Endodermal cell (in vitro differentiated cells): ENCODE measurements around the gene ATG2A. TPM values are rescaled to one million over a fixed set of nuclear protein-coding genes. Genes with fewer than 3 reads are reported as not detected.
A peak's percentile ranks its signal among the peaks of the same experiment; 100 is the strongest.

Experiments
- DNase-seq: peaks from one replicate; pipeline ENCODE4 v3.0.0-alpha.2; 2017
- H3K27ac ChIP-seq: 2 replicates; pipeline ENCODE4 v1.5.1; 2013; ENCODE audit warnings: mild to moderate bottlenecking, low read depth, low read length, moderate library complexity
- H3K27me3 ChIP-seq: 2 replicates; pipeline ENCODE4 v1.6.1; 2013; ENCODE audit warnings: mild to moderate bottlenecking, low read length, moderate library complexity; ENCODE audit not compliant: insufficient read depth, control insufficient read depth, poor library complexity, severe bottlenecking
- H3K36me3 ChIP-seq: 2 replicates; pipeline ENCODE4 v1.7.0; 2013; ENCODE audit warnings: mild to moderate bottlenecking, low read length, moderate library complexity; ENCODE audit not compliant: control insufficient read depth, insufficient read depth
- H3K4me1 ChIP-seq: one replicate; pipeline ENCODE4 v1.7.0; 2013; ENCODE audit warnings: low read length; ENCODE audit not compliant: control insufficient read depth, insufficient read depth
- H3K4me3 ChIP-seq: 2 replicates; pipeline ENCODE4 v1.5.1; 2013; ENCODE audit warnings: mild to moderate bottlenecking, low read length, moderate library complexity
- H3K9ac ChIP-seq: 2 replicates; pipeline ENCODE4 v1.6.1; 2013; ENCODE audit warnings: mild to moderate bottlenecking, low read length, moderate library complexity; ENCODE audit not compliant: poor library complexity, severe bottlenecking; ENCODE audit errors: extremely low read depth
- H3K9me3 ChIP-seq: 2 replicates; pipeline ENCODE4 v1.6.1; 2013; ENCODE audit warnings: mild to moderate bottlenecking, low read length, moderate library complexity; ENCODE audit not compliant: control insufficient read depth
- H3K27ac Mint-ChIP-seq: 2 replicates; pipeline ENCODE4 v1.8.0; 2020; ENCODE audit warnings: mixed read lengths
- H3K27me3 Mint-ChIP-seq: 2 replicates; pipeline ENCODE4 v1.8.0; 2021; ENCODE audit warnings: mild to moderate bottlenecking, mixed read lengths; ENCODE audit not compliant: insufficient read depth
- H3K36me3 Mint-ChIP-seq: 2 replicates; pipeline ENCODE4 v1.8.0; 2020; ENCODE audit warnings: low read depth, mixed read lengths
- H3K4me1 Mint-ChIP-seq: 2 replicates; pipeline ENCODE4 v1.8.0; 2020; ENCODE audit warnings: mixed read lengths
- H3K4me3 Mint-ChIP-seq: 2 replicates; pipeline ENCODE4 v1.8.0; 2020; ENCODE audit warnings: mild to moderate bottlenecking, moderate library complexity, mixed read lengths
- H3K9me3 Mint-ChIP-seq: 2 replicates; pipeline ENCODE4 v1.8.0; 2020; ENCODE audit warnings: mild to moderate bottlenecking, mixed read lengths
- CTCF ChIP-seq: fragments of 200-600 bp; sonication (generic); conservative IDR thresholded peaks from 2 replicates; pipeline ENCODE4 v1.5.0; 2021; ENCODE audit warnings: antibody characterized with exemption, mild to moderate bottlenecking
- WGBS, 2 experiments: methylation state at CpG; one replicate each; pipeline versions ENCODE4 v1.1.5 to v1.1.7; 2013; ENCODE audit warnings: missing lambda C conversion rate in 2 of 2, mixed read lengths in 1 of 2; ENCODE audit not compliant: insufficient coverage in 1 of 2, insufficient read length in 1 of 2; 5-methylcytosine and 5-hydroxymethylcytosine counted together
- total RNA-seq, 2 donors: library from RNA; stranded (reverse); fragmentation: NEBNext Ultra II Directional in 1 of 2; extraction: Animal tissue kit (Norgen Biotek cat#: 25700) in 1 of 2; gene quantifications; 2 replicates in 1 of 2; 3 replicates in 1 of 2; pipeline ENCODE4 v1.2.1, GENCODE V29; 2021

Gene ATG2A
- total RNA-seq, 2 donors from 2014 or later: 17.0 to 23.0 TPM

DNA sequence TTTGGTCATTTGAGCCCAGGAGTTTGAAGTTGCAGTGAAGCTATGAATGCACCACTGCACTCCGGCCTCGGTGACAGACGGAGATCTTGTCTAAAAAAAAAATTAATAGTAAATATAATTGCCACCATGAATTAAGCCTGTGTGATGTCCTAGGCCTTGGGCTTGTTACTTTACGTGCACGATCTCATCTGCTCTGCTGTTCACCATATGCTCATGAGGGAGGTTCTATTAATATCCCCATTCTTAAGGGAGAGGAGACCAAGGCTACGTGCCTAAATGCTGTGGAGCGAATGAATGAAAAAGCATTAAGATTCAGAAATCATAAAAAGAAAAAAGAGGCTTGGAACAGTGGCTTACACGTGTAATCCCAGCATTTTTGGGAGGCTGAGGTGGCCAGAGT is 2.6 kb upstream of the ATG2A start:
- Histone ChIP-seq H3K27me3 (peaks cover 53% of the 10 kb centered on the region), H3K9me3 (no peaks in the 10 kb centered on the region), H3K9ac (no peak overlapping the region), H3K4me3 (no peak overlapping the region), H3K4me1 (peaks cover 9% of the 10 kb centered on the region), H3K36me3 (no peaks in the 10 kb centered on the region), H3K27ac (no peak overlapping the region)
- Mint-ChIP-seq H3K4me1 (peaks cover 22% of the 10 kb centered on the region), H3K9me3 (no peaks in the 10 kb centered on the region), H3K27ac (no peak overlapping the region), H3K36me3 (no peaks in the 10 kb centered on the region), H3K4me3 (no peak overlapping the region), H3K27me3 (peaks cover 44% of the 10 kb centered on the region)
- 94 to 97% methylated on average over 4 to 7 of the region's 8 CpGs for WGBS, 2 experiments
- DNase-seq: no peak
- TF ChIP-seq CTCF: no peak

- Mint-ChIP-seq H3K27ac (peak overlapping the region; percentile 90), H3K9me3 (no peaks in the 10 kb centered on the region), H3K4me1 (peaks cover 18% of the 10 kb centered on the region), H3K36me3 (peaks cover 4% of the 10 kb centered on the region), H3K4me3 (peak overlapping the region; percentile 79), H3K27me3 (peaks cover 42% of the 10 kb centered on the region)
- H3K9ac ChIP-seq: no peak overlapping the region
- no peak for TF ChIP-seq CTCF
- DNase-seq: no peak
- H3K4me1 ChIP-seq: peaks cover 9% of the 10 kb centered on the region
- H3K27me3 ChIP-seq: peaks cover 46% of the 10 kb centered on the region
- no peak overlapping the region for H3K27ac ChIP-seq
- H3K4me3 ChIP-seq: peak overlapping the region; percentile 73
- 50 to 53% methylated on average over 4 of the region's 4 CpGs for WGBS, 2 experiments
- H3K36me3 ChIP-seq: peaks cover under 1% of the 10 kb centered on the region
- H3K9me3 ChIP-seq: no peaks in the 10 kb centered on the region
These were observed 1.0 kb upstream of the ATG2A start for GRCh38 chr11:64918017-64918416.

DNA sequence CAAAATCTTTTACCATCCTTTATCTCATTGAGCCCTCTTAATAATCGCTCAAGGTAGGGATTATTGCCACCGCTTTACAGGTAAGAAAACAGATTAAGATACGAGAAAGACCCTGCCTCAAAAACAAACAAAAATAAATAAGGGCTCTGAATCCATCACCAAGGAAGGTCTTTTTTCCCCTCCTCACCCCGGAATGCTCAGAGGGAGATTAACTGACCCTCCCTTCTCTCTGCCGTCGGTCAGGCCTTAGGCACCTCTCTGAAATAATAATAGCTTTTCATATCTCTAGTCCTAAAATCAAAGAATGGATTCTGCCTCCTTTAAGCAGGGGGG is 620 bp upstream of the ATG2A start:
- DNase-seq: no peak
- no peaks in the 10 kb centered on the region for H3K9me3 Mint-ChIP-seq
- Histone ChIP-seq H3K27ac (peak overlapping the region; percentile 10), H3K4me3 (peak overlapping the region; percentile 73), H3K9me3 (no peaks in the 10 kb centered on the region), H3K9ac (no peak overlapping the region), H3K36me3 (peaks cover 4% of the 10 kb centered on the region), H3K27me3 (peaks cover 43% of the 10 kb centered on the region), H3K4me1 (peaks cover 9% of the 10 kb centered on the region)
- peaks cover 40% of the 10 kb centered on the region for H3K27me3 Mint-ChIP-seq
- peak overlapping the region; percentile 90 for H3K27ac Mint-ChIP-seq
- peaks cover 4% of the 10 kb centered on the region for H3K36me3 Mint-ChIP-seq
- 4 to 7% methylated on average over 6 of the region's 6 CpGs for WGBS, 2 experiments
- peaks cover 18% of the 10 kb centered on the region for H3K4me1 Mint-ChIP-seq
- peak overlapping the region; percentile 79 for H3K4me3 Mint-ChIP-seq
- TF ChIP-seq CTCF: no peak
